K562 (cell line): ENCODE measurements around the gene CLTC. TPM values are rescaled to one million over a fixed set of nuclear protein-coding genes. Genes with fewer than 3 reads are reported as not detected.
A peak's percentile ranks its signal among the peaks of the same experiment; 100 is the strongest.

Experiments
- ATAC-seq: fragments of 200-7000 bp; cut with Tn5 transposase; 3 replicates; pipeline ENCODE4 v1.9.1; 2020; ENCODE audit warnings: moderate library complexity
- BruUV-seq: library from RNA; stranded (reverse); fragments of 400-500 nt; replicated peaks from 2 replicates; lab custom pipeline; 2021; lab: Mats Ljungman, UMichigan
- CTCF ChIA-PET: fragments of 300-600 bp; formaldehyde crosslinking; extraction: SDS; loops from one replicate; lab custom pipeline; 2021; ENCODE audit warnings: low intra/inter-chr PET ratio; lab: Yijun Ruan, JAX
- POLR2A ChIA-PET: fragments of 300-600, 350-650 bp; sonication (Branson Sonifier 250); formaldehyde crosslinking; extraction: SDS; loops from one replicate; lab custom pipeline; 2021; ENCODE audit warnings: antibody characterized with exemption, inconsistent platforms; lab: Yijun Ruan, JAX
- DNase-seq, 4 experiments: peaks; one replicate each; pipeline versions ENCODE4 v3.0.0 to v3.0.0-alpha.2; 2011 to 2018; ENCODE audit warnings: low spot score in 3 of 4, mixed read lengths in 3 of 4; ENCODE audit errors: extremely low read depth in 1 of 4
- FAIRE-seq: peaks from 2 replicates; lab custom pipeline; 2011; peaks lifted over from hg19 to GRCh38; lab: Jason Lieb, UNC
- H2AFZ ChIP-seq: 2 replicates; pipeline ENCODE4 v1.6.0; 2011; ENCODE audit warnings: low read depth, low read length, control low read depth, inconsistent platforms
- H3K27ac ChIP-seq: fragments of 200-600 bp; 3 replicates; pipeline ENCODE4 v1.8.0; 2011; ENCODE audit warnings: low read depth, mild to moderate bottlenecking, control low read depth, inconsistent platforms, low read length, moderate library complexity, mixed read lengths; ENCODE audit errors: extremely low read depth
- H3K27me3 ChIP-seq, 2 experiments: fragments of 300-600 bp in 1 of 2; 2 replicates in 1 of 2; 3 replicates in 1 of 2; pipeline versions ENCODE4 v1.6.0 to v1.8.0; 2011; ENCODE audit warnings: inconsistent platforms in 2 of 2, low read length in 2 of 2, mild to moderate bottlenecking in 1 of 2, mixed read lengths in 1 of 2, moderate library complexity in 1 of 2; ENCODE audit not compliant: control insufficient read depth in 2 of 2, insufficient read depth in 2 of 2
- H3K36me3 ChIP-seq: fragments of 300-600 bp; 3 replicates; pipeline ENCODE4 v1.8.0; 2011; ENCODE audit warnings: mild to moderate bottlenecking, low read length, inconsistent platforms; ENCODE audit not compliant: control insufficient read depth, insufficient read depth
- H3K4me1 ChIP-seq, 2 experiments: fragments of 200-600 bp in 1 of 2; replicated peaks in 1 of 2; 2 replicates in 1 of 2; 3 replicates in 1 of 2; pipeline versions ENCODE4 v1.5.1 to v1.8.0; 2011; ENCODE audit warnings: inconsistent platforms in 2 of 2, low read length in 2 of 2, mild to moderate bottlenecking in 1 of 2, mixed read lengths in 1 of 2, moderate library complexity in 1 of 2; ENCODE audit not compliant: control insufficient read depth in 2 of 2, insufficient read depth in 2 of 2
- H3K4me2 ChIP-seq: 2 replicates; pipeline ENCODE4 v1.6.1; 2011; ENCODE audit warnings: low read length, control low read depth, inconsistent platforms, mixed read lengths; ENCODE audit not compliant: insufficient read depth
- H3K4me3 ChIP-seq: fragments of 200-600 bp; sonication (generic), shearing (Covaris generic); 2 replicates; pipeline ENCODE4 v1.5.1; 2016; ENCODE audit warnings: control low read depth, inconsistent platforms
- H3K79me2 ChIP-seq: fragments of 200-600 bp; 3 replicates; pipeline ENCODE4 v1.8.0; 2011; ENCODE audit warnings: low read length, inconsistent platforms; ENCODE audit not compliant: control insufficient read depth, insufficient read depth
- H3K9ac ChIP-seq, 2 experiments: 2 replicates each; pipeline versions ENCODE4 v1.6.0 to v1.6.1; 2011; ENCODE audit warnings: low read depth in 2 of 2, low read length in 2 of 2, control low read depth in 1 of 2, inconsistent platforms in 1 of 2, mild to moderate bottlenecking in 1 of 2, mixed read lengths in 1 of 2; ENCODE audit not compliant: insufficient read depth in 1 of 2
- H3K9me1 ChIP-seq: one replicate; pipeline ENCODE4 v1.6.0; 2011; ENCODE audit warnings: inconsistent platforms, mild to moderate bottlenecking, low read length, moderate library complexity; ENCODE audit not compliant: control insufficient read depth, insufficient read depth
- H3K9me3 ChIP-seq: replicated peaks from 2 replicates; pipeline ENCODE4 v1.5.1; 2011; ENCODE audit warnings: low read depth, low read length, inconsistent platforms; ENCODE audit not compliant: control insufficient read depth, insufficient read depth
- H4K20me1 ChIP-seq: replicated peaks from 2 replicates; pipeline ENCODE4 v1.6.1; 2011; ENCODE audit warnings: low read length, inconsistent platforms, mixed read lengths; ENCODE audit not compliant: control insufficient read depth, insufficient read depth
- CEBPB ChIP-seq: fragments of 450-650 bp; IDR thresholded peaks from 2 replicates; pipeline ENCODE4 v1.6.1; 2016; ENCODE audit warnings: missing genetic modification characterization, missing compliant biosample characterization
- CEBPG ChIP-seq, 3 experiments: fragments of 200-800 bp in 1 of 3; sonication (Bioruptor generic) in 1 of 3; sonication (generic) in 1 of 3; formaldehyde crosslinking in 1 of 3; IDR thresholded peaks in 2 of 3; conservative IDR thresholded peaks in 1 of 3; 2 replicates each; pipeline versions ENCODE4 v1.6.1 to v1.8.0; 2016 to 2022; ENCODE audit warnings: missing compliant biosample characterization in 2 of 3, missing genetic modification characterization in 2 of 3, mild to moderate bottlenecking in 1 of 3, missing genetic modification reagents in 1 of 3
- GMEB1 ChIP-seq: fragments of 250-450 bp; sonication (Bioruptor Pico); IDR thresholded peaks from 2 replicates; pipeline ENCODE4 v1.4.0; 2020; ENCODE audit warnings: mild to moderate bottlenecking
- MAFF ChIP-seq: IDR thresholded peaks from 2 replicates; pipeline ENCODE4 v1.6.1; 2012; ENCODE audit warnings: low read length, improper control_type of control experiment
- MAFG ChIP-seq: fragments of 450-650 bp; conservative IDR thresholded peaks from 2 replicates; pipeline ENCODE4 v1.6.1; 2016; ENCODE audit warnings: missing genetic modification characterization, missing compliant biosample characterization
- RBM22 ChIP-seq: fragments of 200-400 bp; formaldehyde crosslinking; IDR thresholded peaks from 2 replicates; pipeline ENCODE4 v1.6.1; 2018; ENCODE audit warnings: low read length, low read depth; ENCODE audit not compliant: poor library complexity, severe bottlenecking
- RBM25 ChIP-seq: fragments of 200-400 bp; formaldehyde crosslinking; IDR thresholded peaks from 2 replicates; pipeline ENCODE4 v1.6.1; 2018; ENCODE audit warnings: low read length, low read depth, moderate library complexity; ENCODE audit not compliant: severe bottlenecking
- ZFP30 ChIP-seq: fragments of 250-450 bp; sonication (Bioruptor Pico); IDR thresholded peaks from 2 replicates; pipeline ENCODE4 v1.8.0; 2022; ENCODE audit warnings: moderate library complexity, mild to moderate bottlenecking, inconsistent platforms, borderline replicate concordance
- ZFX ChIP-seq: sonication (generic); formaldehyde crosslinking; IDR thresholded peaks from 2 replicates; pipeline ENCODE4 v1.8.0; 2022; ENCODE audit warnings: mild to moderate bottlenecking, missing genetic modification reagents, moderate library complexity
- ZNF253 ChIP-seq: fragments of 250-450 bp; sonication (Bioruptor Pico); conservative IDR thresholded peaks from 2 replicates; pipeline ENCODE4 v1.6.1; 2021; ENCODE audit warnings: mild to moderate bottlenecking
- ZNF277 ChIP-seq: fragments of 250-450 bp; sonication (Bioruptor Pico); IDR thresholded peaks from 2 replicates; pipeline ENCODE4 v1.8.0; 2022; ENCODE audit warnings: inconsistent platforms, mild to moderate bottlenecking, moderate library complexity, borderline replicate concordance
- ZNF316 ChIP-seq: fragments of 450-650 bp; IDR thresholded peaks from 2 replicates; pipeline ENCODE4 v1.6.1; 2016
- WGBS: fragments of 100-300 bp; shearing (Covaris generic); methylation state at CpG from one replicate; pipeline ENCODE4 v1.1.6; 2016; ENCODE audit warnings: low coverage, mixed read lengths; ENCODE audit not compliant: insufficient coverage; ENCODE audit errors: missing lambda C conversion rate; 5-methylcytosine and 5-hydroxymethylcytosine counted together
- in situ Hi-C: fragments of 300-500 bp; cut with MboI; formaldehyde crosslinking; loops from 4 replicates; pipeline ENCODE4 v1.15.0; 2018; ENCODE audit warnings: inconsistent platforms, mixed read lengths
- intact Hi-C: fragments of 100-400 bp; cut with micrococcal nuclease; formaldehyde crosslinking; loops from 2 replicates; pipeline ENCODE4 v1.14.2; 2022
- polyA plus RNA-seq, 8 experiments: library from polyadenylated mRNA; depleted of rRNA in 4 of 8; stranded (reverse) in 5 of 8; unstranded in 3 of 8; fragments of >200 nt; fragmentation: Nextera tagmentation in 2 of 8; fragmentation: Illumina TruSeq in 1 of 8; extraction: Ambion mirVana in 2 of 8; extraction: Trizol in 1 of 8; gene quantifications; 2 replicates each; pipeline versions ENCODE4 v1.2.1 to v1.2.3, GENCODE V29; 2011 to 2014; ENCODE audit warnings: inconsistent platforms in 1 of 8, missing spikeins in 1 of 8
- total RNA-seq, 7 experiments: library from RNA; depleted of rRNA in 6 of 7; stranded (reverse); fragments of >200 nt in 6 of 7; fragmentation: Illumina TruSeq in 2 of 7; extraction: Trizol in 2 of 7; gene quantifications; 2 replicates each; pipeline versions ENCODE4 v1.2.1 to v1.2.3, GENCODE V29; 2011 to 2021; ENCODE audit warnings: low replicate concordance in 1 of 7

Gene CLTC
- total and polyA plus RNA-seq, 9 of the 15 experiments (the other 6 are each of a cell fraction or from before 2014, with no cell fraction given) = 115 to 267 (median 174) TPM

GRCh38 chr17:59743842-59744241, 124.1 kb downstream of the CLTC start:
- Histone ChIP-seq H3K4me1 (no peaks in the 10 kb centered on the region), H3K27me3 (no peaks in the 10 kb centered on the region), H3K79me2 (no peaks in the 10 kb centered on the region), H3K27ac (no peak overlapping the region), H3K36me3 (peaks cover 22% of the 10 kb centered on the region; the same call in 2 of the 3 replicates), H4K20me1 (no peaks in the 10 kb centered on the region), H3K9me1 (no peaks in the 10 kb centered on the region), H3K4me3 (no peak overlapping the region), H2AFZ (no peak overlapping the region), H3K9ac (no peak overlapping the region), H3K9me3 (no peaks in the 10 kb centered on the region), H3K4me2 (no peak overlapping the region)
- ChIA-PET POLR2A (no interaction called here), CTCF (interaction anchor here (1.0 to 1.7 kb wide), 2 partner anchors 10 to 109 kb away, joined by 5 read pairs; no protein-coding TSS in a partner anchor)
- TF ChIP-seq MAFF (0 out of 2 replicates have a peak, but pooled peaks have one; percentile 18), ZFP30 (CRISPR knock-in tag) (no peak), RBM25 (peak; percentile 25), MAFG (tag) (peak; percentile 29; the same call in 1 of the 2 replicates), ZNF316 (peak; percentile 77), ZNF253 (no peak)
- WGBS = 90% methylated on average over 4 of the region's 4 CpGs
- intact Hi-C loops = loop anchor here (10.0 kb wide), 1 partner anchor 219 kb away; no protein-coding TSS in a partner anchor
- FAIRE-seq (no peak), DNase-seq (no peak), ATAC-seq (no peak)
- in situ Hi-C loops = no loop called here
- no TSS peak for BruUV-seq

- no peak for FAIRE-seq
- Histone ChIP-seq H3K4me1 (no peaks in the 10 kb centered on the region; a peak in 1 of 5 replicates), H3K36me3 (peaks cover 15% of the 10 kb centered on the region; the same call in 2 of the 3 replicates), H3K4me2 (no peak overlapping the region), H3K9ac (no peak overlapping the region), H4K20me1 (no peaks in the 10 kb centered on the region), H3K27ac (no peak overlapping the region), H2AFZ (no peak overlapping the region), H3K9me3 (no peaks in the 10 kb centered on the region), H3K27me3 (no peaks in the 10 kb centered on the region), H3K9me1 (no peaks in the 10 kb centered on the region), H3K79me2 (no peaks in the 10 kb centered on the region), H3K4me3 (no peak overlapping the region)
- ChIA-PET POLR2A (interaction anchor here (1.1 to 1.3 kb wide), 3 partner anchors 16 to 98 kb away, joined by 3 read pairs; no protein-coding TSS in a partner anchor), CTCF (no interaction called here)
- no peak for DNase-seq
- no TSS peak for BruUV-seq
- no peak for ATAC-seq
- intact Hi-C loops = loop anchor here (10.0 kb wide), 1 partner anchor 220 kb away; no protein-coding TSS in a partner anchor
- in situ Hi-C loops = loop anchor here (5.0 kb wide), 1 partner anchor 292 kb away; no protein-coding TSS in a partner anchor
- TF ChIP-seq GMEB1 (CRISPR knock-in tag) (no peak), CEBPB (tag) (peak; percentile 68), ZNF277 (CRISPR knock-in tag) (no peak), ZFX (CRISPR knock-in tag) (no peak), CEBPG (CRISPR knock-in tag; IDR thresholded peaks at IDR 0.05) (no peak), CEBPG (tag; conservative IDR thresholded peaks at IDR 0.05 in 1 of 2, IDR thresholded peaks at IDR 0.05 in 1 of 2) (peak; percentile 56 to 59; a peak in 3 of 4 replicates), RBM22 (no peak)
- 97% methylated on average over 2 of the region's 2 CpGs for WGBS
Observed at GRCh38 chr17:59745040-59745439, 125.3 kb downstream of the CLTC start.
